ENCODE results near the gene FSTL4. TPM values are rescaled to one million over a fixed set of nuclear protein-coding genes. Genes with fewer than 3 reads are reported as not detected.

Gene FSTL4
- 1 to 10 TPM; 5.1 to 8.3 (median 6.0) TPM for total RNA-seq

DNA sequence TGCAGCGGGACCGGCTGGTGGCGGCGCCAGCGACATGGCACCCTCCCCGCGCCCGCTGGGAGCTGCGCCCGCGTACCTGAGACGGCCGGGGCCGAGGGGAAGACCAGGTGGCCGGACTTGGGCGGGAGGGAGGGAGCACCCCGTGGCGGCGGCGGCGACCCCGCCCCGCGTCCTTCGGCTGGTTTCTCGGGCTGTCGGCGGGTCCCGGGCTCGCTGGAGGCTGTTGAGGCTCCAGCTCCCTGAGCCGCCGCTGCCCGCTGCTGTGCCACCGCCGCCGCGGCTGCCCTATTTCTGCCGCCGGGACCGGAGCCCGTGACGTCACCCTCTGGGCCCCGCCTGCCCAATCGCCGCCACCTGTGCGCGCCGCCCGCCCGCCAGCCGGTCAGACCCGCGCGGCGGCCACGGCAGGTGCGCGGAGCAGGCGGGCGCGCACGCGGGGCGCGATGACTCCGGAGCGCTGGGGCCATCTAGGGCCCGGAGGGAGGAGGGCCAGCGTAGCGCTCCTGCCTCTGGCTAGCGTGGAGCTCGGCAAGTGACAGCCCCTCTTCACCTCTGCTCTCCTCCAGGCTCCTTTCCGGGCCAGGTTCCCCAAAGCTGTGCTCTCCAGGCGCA lies at the start of gene FSTL4:
Gene FSTL4, minus strand, starts transcription at position 293 of the 612 bp plus-strand sequence.
- TF ChIP-seq POLR2A (IDR thresholded peaks at IDR 0.05), result no peak
- TF ChIP-seq, protein P1, sequence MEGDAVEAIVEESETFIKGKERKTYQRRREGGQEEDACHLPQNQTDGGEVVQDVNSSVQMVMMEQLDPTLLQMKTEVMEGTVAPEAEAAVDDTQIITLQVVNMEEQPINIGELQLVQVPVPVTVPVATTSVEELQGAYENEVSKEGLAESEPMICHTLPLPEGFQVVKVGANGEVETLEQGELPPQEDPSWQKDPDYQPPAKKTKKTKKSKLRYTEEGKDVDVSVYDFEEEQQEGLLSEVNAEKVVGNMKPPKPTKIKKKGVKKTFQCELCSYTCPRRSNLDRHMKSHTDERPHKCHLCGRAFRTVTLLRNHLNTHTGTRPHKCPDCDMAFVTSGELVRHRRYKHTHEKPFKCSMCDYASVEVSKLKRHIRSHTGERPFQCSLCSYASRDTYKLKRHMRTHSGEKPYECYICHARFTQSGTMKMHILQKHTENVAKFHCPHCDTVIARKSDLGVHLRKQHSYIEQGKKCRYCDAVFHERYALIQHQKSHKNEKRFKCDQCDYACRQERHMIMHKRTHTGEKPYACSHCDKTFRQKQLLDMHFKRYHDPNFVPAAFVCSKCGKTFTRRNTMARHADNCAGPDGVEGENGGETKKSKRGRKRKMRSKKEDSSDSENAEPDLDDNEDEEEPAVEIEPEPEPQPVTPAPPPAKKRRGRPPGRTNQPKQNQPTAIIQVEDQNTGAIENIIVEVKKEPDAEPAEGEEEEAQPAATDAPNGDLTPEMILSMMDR (IDR thresholded peaks at IDR 0.05), result no peak
- WGBS, 2 donors, result 1 to 2% methylated on average over 16 to 45 of the region's 74 CpGs
- peak within 1 kb of the TSS; percentile 10 for H3K4me3 ChIP-seq (ENCODE audit: low read depth, poor library complexity, severe bottlenecking)
- intact Hi-C loops (cut with DNase I; ENCODE audit: low total_unique reads), result loop anchor here (10.0 kb wide), 1 partner anchor 918 kb away; no protein-coding TSS in a partner anchor
- no peak for DNase-seq (ENCODE audit: low spot score in 2 of 2)

DNA sequence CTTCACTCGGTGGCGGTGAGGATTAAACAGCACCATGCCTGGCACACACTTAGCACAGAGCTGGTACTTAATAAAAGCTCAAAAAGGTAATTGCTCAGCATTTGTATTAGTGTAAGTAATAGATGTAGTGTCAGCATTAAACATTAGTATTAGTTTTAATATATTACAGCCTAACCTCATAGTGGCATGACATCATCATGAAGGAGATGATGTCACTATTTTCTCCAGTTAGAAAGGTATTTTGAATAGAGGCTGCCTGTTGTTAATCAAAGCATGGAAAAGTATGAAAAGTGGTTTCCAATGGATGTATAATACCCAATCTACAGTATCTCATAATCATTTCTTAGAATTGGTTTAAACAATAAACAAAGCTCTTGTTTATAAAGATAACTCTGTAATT lies 49.0 kb upstream of the FSTL4 start:
- WGBS, 2 donors, result 91 to 100% methylated on average over 2 of the region's 2 CpGs
- TF ChIP-seq POLR2A (IDR thresholded peaks at IDR 0.05), result no peak
- TF ChIP-seq, protein P1 (IDR thresholded peaks at IDR 0.05), result no peak
- DNase-seq (ENCODE audit: low spot score in 2 of 2), result no peak
- no peak overlapping the region for H3K4me3 ChIP-seq (ENCODE audit: low read depth, poor library complexity, severe bottlenecking)
- intact Hi-C loops (cut with DNase I; ENCODE audit: low total_unique reads), result no loop called here

DNA sequence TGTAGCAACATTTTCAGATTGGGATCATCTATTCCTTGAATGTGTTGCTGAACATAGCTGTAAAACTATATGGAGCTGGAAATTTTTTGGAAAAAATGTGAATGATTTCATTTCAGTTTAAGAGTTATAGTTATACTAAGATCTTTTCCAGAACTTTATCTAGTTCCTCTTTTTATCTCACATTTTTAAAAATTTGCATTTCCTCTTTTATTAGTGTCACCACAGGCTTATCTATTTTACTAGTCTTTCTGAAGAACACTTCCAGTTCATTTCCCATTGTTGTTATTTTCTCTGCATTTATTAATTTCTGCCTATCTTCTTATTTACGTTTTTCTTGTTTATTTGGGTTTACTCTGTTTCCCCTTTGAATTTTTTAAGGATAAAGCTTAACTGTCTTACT lies 46.0 kb upstream of the FSTL4 start:
- TF ChIP-seq, protein P1 (IDR thresholded peaks at IDR 0.05), result no peak
- TF ChIP-seq POLR2A (IDR thresholded peaks at IDR 0.05), result no peak
- intact Hi-C loops (cut with DNase I; ENCODE audit: low total_unique reads), result no loop called here
- DNase-seq (ENCODE audit: low spot score in 2 of 2), result no peak
- H3K4me3 ChIP-seq (ENCODE audit: low read depth, poor library complexity, severe bottlenecking), result no peak overlapping the region
- WGBS, 2 donors, result 66 to 75% methylated on average over 1 of the region's 1 CpG

DNA sequence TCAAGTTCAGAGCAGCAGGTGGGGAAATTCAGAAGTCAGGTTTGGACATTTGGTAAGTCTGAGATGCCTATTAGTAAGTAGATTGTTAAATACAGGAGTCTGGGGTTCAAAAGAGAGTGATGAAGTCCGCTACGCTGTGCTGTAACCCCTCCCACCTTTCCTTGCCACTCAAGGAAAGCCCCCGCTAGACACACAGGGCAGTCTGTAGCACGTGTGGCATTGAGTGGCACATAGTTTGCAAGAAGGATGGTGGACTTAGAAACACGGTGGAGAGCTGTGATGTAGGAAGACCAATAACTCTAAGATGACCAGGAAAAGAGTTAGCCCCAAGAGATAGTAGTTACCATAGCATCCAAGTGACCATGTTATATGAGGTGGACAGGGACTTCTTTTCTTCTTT lies 44.7 kb upstream of the FSTL4 start:
- DNase-seq (ENCODE audit: low spot score in 2 of 2), result no peak
- WGBS, 2 donors, result 83 to 95% methylated on average over 5 of the region's 5 CpGs
- no peak for TF ChIP-seq POLR2A (IDR thresholded peaks at IDR 0.05)
- TF ChIP-seq, protein P1 (IDR thresholded peaks at IDR 0.05), result no peak
- intact Hi-C loops (cut with DNase I; ENCODE audit: low total_unique reads), result no loop called here
- no peak overlapping the region for H3K4me3 ChIP-seq (ENCODE audit: low read depth, poor library complexity, severe bottlenecking)

DNA sequence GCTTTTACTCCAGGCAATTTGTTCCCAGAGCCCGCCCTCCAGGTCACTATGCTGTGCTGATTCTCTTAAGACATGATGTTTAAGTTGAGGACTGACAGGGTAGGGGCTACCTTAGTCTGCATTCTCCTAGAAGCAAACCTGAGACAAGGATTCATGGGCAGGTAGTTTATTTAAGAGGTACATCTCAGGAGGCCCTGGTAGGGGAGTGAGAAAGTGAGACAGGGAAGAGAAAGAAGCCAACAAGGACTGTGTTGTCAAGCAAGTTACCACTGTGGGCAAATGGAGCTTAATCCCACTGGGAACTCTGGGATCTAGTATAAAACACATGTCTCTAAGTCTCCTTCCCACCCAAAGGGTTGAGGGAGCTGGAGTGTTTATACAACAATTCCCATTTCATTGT lies 43.6 kb upstream of the FSTL4 start:
- intact Hi-C loops (cut with DNase I; ENCODE audit: low total_unique reads), result no loop called here
- 96 to 100% methylated on average over 1 of the region's 1 CpG for WGBS, 2 donors
- H3K4me3 ChIP-seq (ENCODE audit: low read depth, poor library complexity, severe bottlenecking), result no peak overlapping the region
- DNase-seq (ENCODE audit: low spot score in 2 of 2), result no peak
- TF ChIP-seq, protein P1 (IDR thresholded peaks at IDR 0.05), result no peak
- TF ChIP-seq POLR2A (IDR thresholded peaks at IDR 0.05), result no peak

DNA sequence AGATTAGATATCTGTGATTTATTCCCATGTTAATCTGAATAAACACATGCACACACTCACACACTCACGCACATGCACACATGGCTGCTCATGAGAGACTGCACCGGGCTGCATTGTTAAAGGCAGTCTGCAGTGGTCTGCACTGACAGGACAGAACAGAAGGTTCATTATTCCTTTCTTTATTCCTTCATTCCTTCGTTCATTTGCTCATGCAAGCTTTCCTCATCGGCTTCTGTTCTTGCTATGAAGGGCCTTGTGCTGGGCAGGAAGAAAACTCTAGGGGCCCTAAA lies 41.4 kb upstream of the FSTL4 start:
- intact Hi-C loops (cut with DNase I; ENCODE audit: low total_unique reads), result no loop called here
- DNase-seq (ENCODE audit: low spot score in 2 of 2), result no peak
- no peak overlapping the region for H3K4me3 ChIP-seq (ENCODE audit: low read depth, poor library complexity, severe bottlenecking)
- TF ChIP-seq POLR2A (IDR thresholded peaks at IDR 0.05), result no peak
- TF ChIP-seq, protein P1 (IDR thresholded peaks at IDR 0.05), result no peak
- WGBS, 2 donors, result 72 to 73% methylated on average over 4 of the region's 4 CpGs

All from lower leg skin (tissue), 4 donors.